Mucosa of rectum (tissue), 2 donors: ENCODE results near the gene DNAJA4.

Experiments
- H3K27ac ChIP-seq, 2 donors: one replicate each; pipeline ENCODE4 v1.7.0; 2013; ENCODE audit warnings: inconsistent platforms in 2 of 2, low read depth in 2 of 2, low read length in 2 of 2
- H3K27me3 ChIP-seq, 2 donors: one replicate each; pipeline ENCODE4 v1.7.0; 2013; ENCODE audit warnings: low read length in 2 of 2; ENCODE audit not compliant: control insufficient read depth in 2 of 2, insufficient read depth in 2 of 2
- H3K36me3 ChIP-seq, 2 donors: one replicate each; pipeline ENCODE4 v1.7.0; 2013; ENCODE audit warnings: low read length in 2 of 2; ENCODE audit not compliant: control insufficient read depth in 2 of 2, insufficient read depth in 2 of 2
- H3K4me1 ChIP-seq, 2 donors: one replicate each; pipeline ENCODE4 v1.7.0; 2013; ENCODE audit warnings: low read length in 2 of 2, mild to moderate bottlenecking in 1 of 2; ENCODE audit not compliant: control insufficient read depth in 2 of 2, insufficient read depth in 2 of 2
- H3K4me3 ChIP-seq, 2 donors: one replicate each; pipeline ENCODE4 v1.7.0; 2013; ENCODE audit warnings: low read length in 2 of 2
- H3K9ac ChIP-seq, 2 donors: one replicate each; pipeline ENCODE4 v1.7.0; 2013; ENCODE audit warnings: low read length in 2 of 2, low read depth in 1 of 2, mild to moderate bottlenecking in 1 of 2
- H3K9me3 ChIP-seq, 2 donors: one replicate each; pipeline ENCODE4 v1.7.0; 2013; ENCODE audit warnings: low read length in 2 of 2; ENCODE audit not compliant: control insufficient read depth in 2 of 2
- donor health status: healthy.
- donor health status: Normal muscosa, but diverticular disease.

The DNAJA4 gene

GRCh38 chr15:78292219-78292618 lies 27.9 kb downstream of the DNAJA4 start:
- H3K4me1 ChIP-seq: peaks cover 6 to 8% of the 10 kb centered on the region in 2 donors
- H3K4me3 ChIP-seq: no peak overlapping the region
- H3K9me3 ChIP-seq: no peaks in the 10 kb centered on the region
- H3K27ac ChIP-seq: no peak overlapping the region
- H3K27me3 ChIP-seq: no peaks in the 10 kb centered on the region
- peaks cover 15 to 40% of the 10 kb centered on the region in 2 donors for H3K36me3 ChIP-seq
- H3K9ac ChIP-seq: no peak overlapping the region

GRCh38 chr15:78299101-78299930 lies 35.0 kb downstream of the DNAJA4 start, which contains the start of gene SKIC8:
Gene SKIC8 (minus strand): TSS chr15:78299609. CDS start chr15:78295686, 3,923 bp downstream.
- no peaks in the 10 kb centered on the region for H3K9me3 ChIP-seq
- peak within 1 kb of the TSS; percentile 79 to 88 for H3K9ac ChIP-seq
- H3K27ac ChIP-seq: peak within 1 kb of the TSS; percentile 59 to 77
- peaks cover 0 to under 1% of the 10 kb centered on the region in 2 donors for H3K36me3 ChIP-seq
- H3K27me3 ChIP-seq: no peaks in the 10 kb centered on the region
- H3K4me3 ChIP-seq: peak within 1 kb of the TSS; percentile 96 to 99
- H3K4me1 ChIP-seq: peaks cover 14 to 21% of the 10 kb centered on the region in 2 donors

- no peaks in the 10 kb centered on the region for H3K27me3 ChIP-seq
- H3K4me3 ChIP-seq: no peak overlapping the region
- H3K27ac ChIP-seq: no peak overlapping the region
- H3K4me1 ChIP-seq: peaks cover 6 to 14% of the 10 kb centered on the region in 2 donors
- H3K9ac ChIP-seq: no peak overlapping the region
- H3K36me3 ChIP-seq: no peaks in the 10 kb centered on the region
- no peaks in the 10 kb centered on the region for H3K9me3 ChIP-seq
Observed at GRCh38 chr15:78301326-78301725, 37.0 kb downstream of the DNAJA4 start.

GRCh38 chr15:78301828-78302227 lies 37.5 kb downstream of the DNAJA4 start:
- H3K9me3 ChIP-seq: no peaks in the 10 kb centered on the region
- no peak overlapping the region for H3K27ac ChIP-seq
- no peaks in the 10 kb centered on the region for H3K36me3 ChIP-seq
- no peak overlapping the region for H3K4me3 ChIP-seq
- H3K9ac ChIP-seq: no peak overlapping the region
- no peaks in the 10 kb centered on the region for H3K27me3 ChIP-seq
- peaks cover 6 to 14% of the 10 kb centered on the region in 2 donors for H3K4me1 ChIP-seq

- H3K9me3 ChIP-seq: no peaks in the 10 kb centered on the region
- peaks cover 6 to 14% of the 10 kb centered on the region in 2 donors for H3K4me1 ChIP-seq
- H3K4me3 ChIP-seq: no peak overlapping the region
- H3K27ac ChIP-seq: no peak overlapping the region
- H3K36me3 ChIP-seq: no peaks in the 10 kb centered on the region
- no peaks in the 10 kb centered on the region for H3K27me3 ChIP-seq
- H3K9ac ChIP-seq: no peak overlapping the region
Observed at GRCh38 chr15:78302579-78303312, 38.4 kb downstream of the DNAJA4 start.

- Histone ChIP-seq H3K4me1 (peaks cover 4 to 7% of the 10 kb centered on the region in 2 donors), H3K27ac (no peak overlapping the region), H3K4me3 (no peak overlapping the region), H3K9ac (no peak overlapping the region), H3K36me3 (no peaks in the 10 kb centered on the region), H3K9me3 (no peaks in the 10 kb centered on the region), H3K27me3 (no peaks in the 10 kb centered on the region)
Observed at GRCh38 chr15:78304216-78305066, 40.1 kb downstream of the DNAJA4 start.

- Histone ChIP-seq H3K27me3 (no peaks in the 10 kb centered on the region), H3K4me1 (peaks cover 0 to 7% of the 10 kb centered on the region in 2 donors), H3K36me3 (no peaks in the 10 kb centered on the region), H3K4me3 (no peak overlapping the region), H3K9ac (no peak overlapping the region), H3K9me3 (no peaks in the 10 kb centered on the region), H3K27ac (no peak overlapping the region)
Observed at GRCh38 chr15:78306176-78306774, 41.9 kb downstream of the DNAJA4 start.

- peaks cover 0 to 7% of the 10 kb centered on the region in 2 donors for H3K4me1 ChIP-seq
- H3K9me3 ChIP-seq: no peaks in the 10 kb centered on the region
- H3K36me3 ChIP-seq: no peaks in the 10 kb centered on the region
- H3K4me3 ChIP-seq: no peak overlapping the region
- no peak overlapping the region for H3K9ac ChIP-seq
- no peak overlapping the region for H3K27ac ChIP-seq
- no peaks in the 10 kb centered on the region for H3K27me3 ChIP-seq
Observed at GRCh38 chr15:78307976-78308375, 43.6 kb downstream of the DNAJA4 start.

- no peak overlapping the region for H3K27ac ChIP-seq
- peaks cover 0 to 7% of the 10 kb centered on the region in 2 donors for H3K4me1 ChIP-seq
- H3K27me3 ChIP-seq: no peaks in the 10 kb centered on the region
- H3K36me3 ChIP-seq: no peaks in the 10 kb centered on the region
- peak overlapping the region in 1 of 2 donors; percentile 15 for H3K9ac ChIP-seq
- H3K9me3 ChIP-seq: no peaks in the 10 kb centered on the region
- H3K4me3 ChIP-seq: no peak overlapping the region
Observed at GRCh38 chr15:78308422-78309032, 44.2 kb downstream of the DNAJA4 start.
